HG03060 (cell line): ENCODE results near the gene PLCD4.

Source experiments
- ATAC-seq: cut with Tn5 transposase; IDR thresholded peaks from one replicate; pipeline ENCODE4 v1.9.1; 2021; ENCODE audit warnings: low read depth, moderate number of reproducible peaks; ENCODE audit not compliant: unreplicated experiment

Gene PLCD4

GRCh38 chr2:218662377-218662776, 54.7 kb downstream of the PLCD4 start:
- no peak for ATAC-seq

- ATAC-seq, result no peak
These were observed 55.1 kb downstream of the PLCD4 start for GRCh38 chr2:218662827-218663226.

- ATAC-seq, result no peak
These were observed 56.2 kb downstream of the PLCD4 start for GRCh38 chr2:218663901-218664300.

- no peak for ATAC-seq
These were observed 57.0 kb downstream of the PLCD4 start for GRCh38 chr2:218664653-218665052.

GRCh38 chr2:218671097-218671653, 63.5 kb downstream of the PLCD4 start:
- ATAC-seq, result no peak

- ATAC-seq, result peak; percentile 79
These were observed 64.2 kb downstream of the PLCD4 start, which contains the start of the genes RNF25 and STK36 for GRCh38 chr2:218671654-218672566. Gene RNF25 (minus strand): TSS chr2:218672002. CDS start chr2:218671970, 32 bp downstream. Gene STK36 (plus strand): TSS chr2:218672086. CDS start chr2:218672830, 744 bp downstream.

- no peak for ATAC-seq
These were observed 71.4 kb downstream of the PLCD4 start for GRCh38 chr2:218679119-218679518.

- ATAC-seq, result no peak
These were observed 72.4 kb downstream of the PLCD4 start for GRCh38 chr2:218680061-218680460.
